ENCODE results near the gene LZTR1. TPM values are rescaled to one million over a fixed set of nuclear protein-coding genes. Genes with fewer than 3 reads are reported as not detected.

The LZTR1 gene
- total and polyA plus RNA-seq, 2 donors from 2014 or later: 24.3 to 66.4 TPM

GRCh38 chr22:20977019-20977418 is 5.1 kb upstream of the LZTR1 start:
- H3K4me1 ChIP-seq (ENCODE audit: control insufficient read depth in 2 of 3, insufficient read depth in 2 of 3, low read depth in 1 of 3, low read length in 3 of 3): peaks cover 0 to 22% (median 20%) of the 10 kb centered on the region in 3 donors
- H3K9me3 ChIP-seq (ENCODE audit: control insufficient read depth in 2 of 3, insufficient read depth in 1 of 3, low read length in 3 of 3): no peaks in the 10 kb centered on the region
- no peak overlapping the region for H3K4me3 ChIP-seq (ENCODE audit: low read length in 3 of 3)
- TF ChIP-seq, protein P1, sequence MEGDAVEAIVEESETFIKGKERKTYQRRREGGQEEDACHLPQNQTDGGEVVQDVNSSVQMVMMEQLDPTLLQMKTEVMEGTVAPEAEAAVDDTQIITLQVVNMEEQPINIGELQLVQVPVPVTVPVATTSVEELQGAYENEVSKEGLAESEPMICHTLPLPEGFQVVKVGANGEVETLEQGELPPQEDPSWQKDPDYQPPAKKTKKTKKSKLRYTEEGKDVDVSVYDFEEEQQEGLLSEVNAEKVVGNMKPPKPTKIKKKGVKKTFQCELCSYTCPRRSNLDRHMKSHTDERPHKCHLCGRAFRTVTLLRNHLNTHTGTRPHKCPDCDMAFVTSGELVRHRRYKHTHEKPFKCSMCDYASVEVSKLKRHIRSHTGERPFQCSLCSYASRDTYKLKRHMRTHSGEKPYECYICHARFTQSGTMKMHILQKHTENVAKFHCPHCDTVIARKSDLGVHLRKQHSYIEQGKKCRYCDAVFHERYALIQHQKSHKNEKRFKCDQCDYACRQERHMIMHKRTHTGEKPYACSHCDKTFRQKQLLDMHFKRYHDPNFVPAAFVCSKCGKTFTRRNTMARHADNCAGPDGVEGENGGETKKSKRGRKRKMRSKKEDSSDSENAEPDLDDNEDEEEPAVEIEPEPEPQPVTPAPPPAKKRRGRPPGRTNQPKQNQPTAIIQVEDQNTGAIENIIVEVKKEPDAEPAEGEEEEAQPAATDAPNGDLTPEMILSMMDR (IDR thresholded peaks at IDR 0.05; ENCODE audit: borderline replicate concordance, extremely low read depth, insufficient read depth): no peak
- no peak overlapping the region for H3K9ac ChIP-seq (ENCODE audit: low read length in 3 of 3)
- H3K27ac ChIP-seq (ENCODE audit: low read depth in 2 of 2, low read length in 2 of 2): no peak overlapping the region
- no peaks in the 10 kb centered on the region for H3K27me3 ChIP-seq (ENCODE audit: control insufficient read depth, insufficient read depth, low read length)
- intact Hi-C loops (cut with DNase I): no loop called here
- FAIRE-seq (no peak), DNase-seq (peak in 1 of 5 donors; percentile 56)
- H3K36me3 ChIP-seq (ENCODE audit: control insufficient read depth in 2 of 3, insufficient read depth in 3 of 3, low read length in 3 of 3): no peaks in the 10 kb centered on the region

DNA sequence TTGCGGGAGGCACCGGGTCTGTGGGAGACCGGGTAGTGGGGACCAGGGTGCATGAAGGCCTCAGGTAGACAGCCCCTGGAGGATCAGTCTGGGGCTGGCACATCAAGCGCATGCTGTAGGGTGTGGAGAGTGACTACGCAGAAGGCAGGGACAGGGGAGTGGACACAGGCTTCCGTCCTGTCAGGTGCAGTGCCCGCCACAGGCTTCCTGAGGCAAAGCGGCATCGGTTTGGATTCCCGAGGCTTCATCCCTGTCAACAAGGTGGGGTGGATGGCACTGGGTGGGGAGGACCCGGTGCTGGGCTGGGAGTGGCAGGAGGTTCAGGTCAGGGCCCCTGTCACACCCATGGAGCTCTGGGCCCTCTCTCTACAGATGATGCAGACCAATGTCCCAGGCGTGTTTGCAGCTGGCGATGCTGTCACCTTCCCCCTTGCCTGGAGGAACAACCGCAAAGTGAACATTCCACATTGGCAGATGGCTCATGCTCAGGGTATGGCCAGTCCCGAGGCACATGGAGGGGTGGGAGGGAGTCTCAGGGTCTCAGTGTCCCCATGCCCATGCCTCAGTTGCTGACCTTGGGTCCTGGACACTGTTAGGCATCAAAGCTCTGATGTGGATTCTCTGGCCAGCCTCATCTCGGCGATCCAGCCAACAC is 4.5 kb upstream of the LZTR1 start:
- FAIRE-seq (no peak), DNase-seq (peak in 1 of 5 donors; percentile 66)
- intact Hi-C loops (cut with DNase I): no loop called here
- H3K36me3 ChIP-seq (ENCODE audit: control insufficient read depth in 2 of 3, insufficient read depth in 3 of 3, low read length in 3 of 3): no peaks in the 10 kb centered on the region
- no peak overlapping the region for H3K9ac ChIP-seq (ENCODE audit: low read length in 3 of 3)
- peaks cover 0 to 22% (median 21%) of the 10 kb centered on the region in 3 donors for H3K4me1 ChIP-seq (ENCODE audit: control insufficient read depth in 2 of 3, insufficient read depth in 2 of 3, low read depth in 1 of 3, low read length in 3 of 3)
- TF ChIP-seq, protein P1 (IDR thresholded peaks at IDR 0.05; ENCODE audit: borderline replicate concordance, extremely low read depth, insufficient read depth): no peak
- no peak overlapping the region for H3K4me3 ChIP-seq (ENCODE audit: low read length in 3 of 3)
- H3K27ac ChIP-seq (ENCODE audit: low read depth in 2 of 2, low read length in 2 of 2): no peak overlapping the region
- no peaks in the 10 kb centered on the region for H3K27me3 ChIP-seq (ENCODE audit: control insufficient read depth, insufficient read depth, low read length)
- no peaks in the 10 kb centered on the region for H3K9me3 ChIP-seq (ENCODE audit: control insufficient read depth in 2 of 3, insufficient read depth in 1 of 3, low read length in 3 of 3)

- intact Hi-C loops (cut with DNase I): no loop called here
- no peak overlapping the region for H3K27ac ChIP-seq (ENCODE audit: low read depth in 2 of 2, low read length in 2 of 2)
- DNase-seq (no peak), FAIRE-seq (no peak)
- no peak overlapping the region for H3K9ac ChIP-seq (ENCODE audit: low read length in 3 of 3)
- peaks cover 0 to 29% (median 27%) of the 10 kb centered on the region in 3 donors for H3K4me1 ChIP-seq (ENCODE audit: control insufficient read depth in 2 of 3, insufficient read depth in 2 of 3, low read depth in 1 of 3, low read length in 3 of 3)
- no peaks in the 10 kb centered on the region for H3K27me3 ChIP-seq (ENCODE audit: control insufficient read depth, insufficient read depth, low read length)
- H3K4me3 ChIP-seq (ENCODE audit: low read length in 3 of 3): no peak overlapping the region
- TF ChIP-seq, protein P1 (IDR thresholded peaks at IDR 0.05; ENCODE audit: borderline replicate concordance, extremely low read depth, insufficient read depth): no peak
- no peaks in the 10 kb centered on the region for H3K9me3 ChIP-seq (ENCODE audit: control insufficient read depth in 2 of 3, insufficient read depth in 1 of 3, low read length in 3 of 3)
- no peaks in the 10 kb centered on the region for H3K36me3 ChIP-seq (ENCODE audit: control insufficient read depth in 2 of 3, insufficient read depth in 3 of 3, low read length in 3 of 3)
These were observed 3.7 kb upstream of the LZTR1 start for GRCh38 chr22:20978419-20978818.

Measured in kidney (tissue), 14 donors.